22Rv1 (cell line): ENCODE data around the gene ZMYND19.
"Not testable (repeated sequence)": the region's sequence is repeated elsewhere in the genome, so short reads cannot be mapped to it uniquely, and the experiment has no call there.

Experiments used
- H3K27ac ChIP-seq: fragments of 450-650 bp; 2 replicates; pipeline ENCODE4 v1.5.1; 2017
- ZFX ChIP-seq: fragments of 450-650 bp; IDR thresholded peaks from 2 replicates; pipeline ENCODE4 v1.6.1; 2017; ENCODE audit warnings: antibody characterized with exemption, borderline replicate concordance
- TF ChIP-seq, protein P1 (sequence below): fragments of 450-650 bp; IDR thresholded peaks from 2 replicates; pipeline ENCODE4 v1.5.1; 2017; ENCODE audit warnings: mild to moderate bottlenecking

Gene ZMYND19

DNA sequence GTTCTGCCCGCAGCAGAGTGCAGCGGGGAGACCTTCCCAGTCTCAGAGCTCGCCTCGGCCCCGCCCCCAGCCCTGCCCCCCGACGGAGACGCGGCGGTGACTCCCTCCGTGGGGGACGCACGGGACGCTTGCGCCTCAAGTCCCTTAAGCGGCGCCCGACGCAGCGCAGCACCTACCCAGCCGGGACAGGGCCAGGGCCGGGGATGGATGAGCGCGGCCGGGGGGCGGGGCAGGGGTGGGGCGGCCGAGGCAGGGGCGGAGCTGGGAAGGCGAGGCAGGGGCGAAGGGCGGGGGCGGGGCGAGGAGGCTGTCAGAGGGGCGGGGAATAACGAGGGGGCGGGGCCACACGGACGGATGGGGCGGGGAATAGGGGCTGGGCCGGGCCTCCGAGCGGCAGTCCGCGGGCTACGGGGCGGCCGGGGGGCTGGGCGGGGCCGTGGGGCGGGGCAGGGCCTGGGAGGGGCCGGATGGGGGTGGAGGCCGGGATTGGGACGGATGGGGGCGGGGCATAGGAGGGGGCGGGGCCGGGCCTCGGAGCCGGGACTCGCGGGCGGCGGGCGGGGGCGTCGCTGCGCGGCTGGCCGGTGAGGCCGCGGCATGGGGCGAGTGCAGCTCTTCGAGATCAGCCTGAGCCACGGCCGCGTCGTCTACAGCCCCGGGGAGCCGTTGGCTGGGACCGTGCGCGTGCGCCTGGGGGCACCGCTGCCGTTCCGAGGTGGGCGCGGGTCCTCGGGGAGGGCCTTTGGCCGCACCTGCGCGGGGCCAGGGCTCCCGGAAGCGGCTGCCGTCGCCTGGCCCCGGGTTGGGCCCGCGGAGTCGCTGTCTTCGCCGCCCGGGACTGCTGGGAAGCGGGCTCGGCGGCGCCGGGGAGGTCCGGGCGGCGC, 15.1 kb upstream of the ZMYND19 start, which contains the start of gene ARRDC1:
TSS of gene ARRDC1 (plus strand) at position 566 of the 884 bp plus-strand sequence. CDS start at position 598, 32 bp downstream.
- H3K27ac ChIP-seq: peak within 1 kb of the TSS; percentile 100
- no peak for TF ChIP-seq ZFX
- TF ChIP-seq, protein P1, sequence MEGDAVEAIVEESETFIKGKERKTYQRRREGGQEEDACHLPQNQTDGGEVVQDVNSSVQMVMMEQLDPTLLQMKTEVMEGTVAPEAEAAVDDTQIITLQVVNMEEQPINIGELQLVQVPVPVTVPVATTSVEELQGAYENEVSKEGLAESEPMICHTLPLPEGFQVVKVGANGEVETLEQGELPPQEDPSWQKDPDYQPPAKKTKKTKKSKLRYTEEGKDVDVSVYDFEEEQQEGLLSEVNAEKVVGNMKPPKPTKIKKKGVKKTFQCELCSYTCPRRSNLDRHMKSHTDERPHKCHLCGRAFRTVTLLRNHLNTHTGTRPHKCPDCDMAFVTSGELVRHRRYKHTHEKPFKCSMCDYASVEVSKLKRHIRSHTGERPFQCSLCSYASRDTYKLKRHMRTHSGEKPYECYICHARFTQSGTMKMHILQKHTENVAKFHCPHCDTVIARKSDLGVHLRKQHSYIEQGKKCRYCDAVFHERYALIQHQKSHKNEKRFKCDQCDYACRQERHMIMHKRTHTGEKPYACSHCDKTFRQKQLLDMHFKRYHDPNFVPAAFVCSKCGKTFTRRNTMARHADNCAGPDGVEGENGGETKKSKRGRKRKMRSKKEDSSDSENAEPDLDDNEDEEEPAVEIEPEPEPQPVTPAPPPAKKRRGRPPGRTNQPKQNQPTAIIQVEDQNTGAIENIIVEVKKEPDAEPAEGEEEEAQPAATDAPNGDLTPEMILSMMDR: no peak

GRCh38 chr9:137604345-137605086, 14.2 kb upstream of the ZMYND19 start:
- TF ChIP-seq ZFX: no peak
- no peak overlapping the region for H3K27ac ChIP-seq

- peak overlapping the region; percentile 40 for H3K27ac ChIP-seq
- TF ChIP-seq, protein P1: no peak
- no peak for TF ChIP-seq ZFX
Measured at GRCh38 chr9:137603879-137604278, 13.6 kb upstream of the ZMYND19 start.

DNA sequence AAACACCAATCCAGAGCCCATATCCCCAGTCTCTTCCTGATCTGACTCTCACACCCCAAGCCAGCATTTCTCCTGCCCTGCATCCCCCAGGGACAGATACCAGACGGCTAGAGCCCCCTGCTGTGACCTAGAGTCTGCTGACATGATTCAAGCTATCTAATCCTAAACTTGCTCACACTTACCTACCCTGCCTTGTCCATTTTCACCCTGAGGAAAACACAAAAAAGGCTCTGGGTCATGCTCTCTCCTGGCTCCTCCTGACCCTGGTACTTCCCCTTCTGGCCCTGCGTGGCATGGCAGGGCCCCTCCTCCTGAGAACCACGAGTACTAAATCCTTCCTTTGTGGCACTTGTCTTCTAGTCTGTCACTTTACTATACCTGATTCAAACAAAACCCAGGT, 12.3 kb upstream of the ZMYND19 start:
- TF ChIP-seq ZFX: no peak
- TF ChIP-seq, protein P1: no peak
- peak overlapping the region; percentile 40 for H3K27ac ChIP-seq

- no peak overlapping the region for H3K27ac ChIP-seq
- TF ChIP-seq, protein P1: no peak
- no peak for TF ChIP-seq ZFX
Measured at GRCh38 chr9:137598943-137599342, 8.6 kb upstream of the ZMYND19 start.

- not testable (repeated sequence) for H3K27ac ChIP-seq
Measured at GRCh38 chr9:137596577-137596976, 6.3 kb upstream of the ZMYND19 start.

- TF ChIP-seq, protein P1: no peak
- no peak for TF ChIP-seq ZFX
- no peak overlapping the region for H3K27ac ChIP-seq
Measured at GRCh38 chr9:137593176-137593575, 2.9 kb upstream of the ZMYND19 start.

DNA sequence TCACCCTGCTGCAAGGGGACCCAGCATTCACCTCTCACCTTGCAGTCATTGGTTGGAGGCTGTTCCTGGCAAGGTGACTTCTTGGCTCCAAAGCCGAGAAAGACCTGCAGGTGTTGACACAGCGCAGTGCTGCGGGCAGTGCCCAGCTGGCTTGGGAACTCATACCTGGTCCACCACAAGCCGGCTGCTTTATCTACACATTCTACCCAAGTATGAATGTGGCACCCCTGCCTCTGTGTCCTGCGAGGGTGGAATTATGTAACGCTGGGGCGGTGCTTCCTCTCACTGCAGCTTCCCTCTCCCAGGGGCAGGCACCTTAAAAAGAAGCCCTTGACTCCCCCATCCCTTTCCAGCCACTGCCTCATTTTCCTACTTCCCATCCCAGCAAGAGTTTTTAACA, 2.5 kb upstream of the ZMYND19 start:
- TF ChIP-seq, protein P1: no peak
- TF ChIP-seq ZFX: no peak
- H3K27ac ChIP-seq: no peak overlapping the region
